ENCODE measurements around the gene PGAP2. TPM values are rescaled to one million over a fixed set of nuclear protein-coding genes. Genes with fewer than 3 reads are reported as not detected.

PGAP2 gene
- total RNA-seq, 2 donors from 2014 or later = 4.4 to 22.5 TPM

GRCh38 chr11:3845246-3845645 is 36.9 kb downstream of the PGAP2 start:
- DNase-seq (ENCODE audit: low spot score) = no peak
- Histone ChIP-seq H3K9me3 (no peaks in the 10 kb centered on the region), H3K27me3 (replicated peaks; ENCODE audit: insufficient read depth) (no peaks in the 10 kb centered on the region), H3K36me3 (no peaks in the 10 kb centered on the region), H3K27ac (no peak overlapping the region), H3K4me3 (no peak overlapping the region), H3K4me1 (ENCODE audit: control insufficient read depth in 1 of 2, low read depth in 2 of 2) (no peaks in the 10 kb centered on the region)
- ATAC-seq (ENCODE audit: insufficient number of reproducible peaks, low FRiP score, low read depth) = no peak
- TF ChIP-seq CTCF (IDR thresholded peaks at IDR 0.05) = no peak

- Histone ChIP-seq H3K36me3 (no peaks in the 10 kb centered on the region), H3K27ac (no peak overlapping the region), H3K9me3 (no peaks in the 10 kb centered on the region), H3K4me3 (no peak overlapping the region), H3K27me3 (replicated peaks; ENCODE audit: insufficient read depth) (no peaks in the 10 kb centered on the region), H3K4me1 (ENCODE audit: control insufficient read depth in 1 of 2, low read depth in 2 of 2) (no peaks in the 10 kb centered on the region)
- ATAC-seq (ENCODE audit: insufficient number of reproducible peaks, low FRiP score, low read depth) (no peak), DNase-seq (ENCODE audit: low spot score) (no peak)
- no peak for TF ChIP-seq CTCF (IDR thresholded peaks at IDR 0.05)
Observed at GRCh38 chr11:3845670-3846069, 37.3 kb downstream of the PGAP2 start.

GRCh38 chr11:3849297-3849874 is 41.0 kb downstream of the PGAP2 start:
- no peak overlapping the region for H3K27ac ChIP-seq
- H3K36me3 ChIP-seq = no peaks in the 10 kb centered on the region
- H3K4me1 ChIP-seq (ENCODE audit: control insufficient read depth in 1 of 2, low read depth in 2 of 2) = peaks cover 5% of the 10 kb centered on the region in 2 donors
- no peak overlapping the region for H3K4me3 ChIP-seq
- peak; percentile 64 for TF ChIP-seq CTCF (IDR thresholded peaks at IDR 0.05)
- no peaks in the 10 kb centered on the region for H3K9me3 ChIP-seq
- no peak for DNase-seq (ENCODE audit: low spot score)
- no peaks in the 10 kb centered on the region for H3K27me3 ChIP-seq (replicated peaks; ENCODE audit: insufficient read depth)
- peak; percentile 54 for ATAC-seq (ENCODE audit: insufficient number of reproducible peaks, low FRiP score, low read depth)

GRCh38 chr11:3853545-3853842 is 45.1 kb downstream of the PGAP2 start:
- no peaks in the 10 kb centered on the region for H3K9me3 ChIP-seq
- no peak overlapping the region for H3K27ac ChIP-seq
- H3K36me3 ChIP-seq = no peaks in the 10 kb centered on the region
- H3K4me1 ChIP-seq (ENCODE audit: control insufficient read depth in 1 of 2, low read depth in 2 of 2) = peaks cover 29 to 32% of the 10 kb centered on the region in 2 donors
- DNase-seq (ENCODE audit: low spot score) (no peak), ATAC-seq (ENCODE audit: insufficient number of reproducible peaks, low FRiP score, low read depth) (no peak)
- no peak for TF ChIP-seq CTCF (IDR thresholded peaks at IDR 0.05)
- no peak overlapping the region for H3K4me3 ChIP-seq
- no peaks in the 10 kb centered on the region for H3K27me3 ChIP-seq (replicated peaks; ENCODE audit: insufficient read depth)

- no peak for DNase-seq (ENCODE audit: low spot score)
- H3K36me3 ChIP-seq = no peaks in the 10 kb centered on the region
- peaks cover 35 to 38% of the 10 kb centered on the region in 2 donors for H3K4me1 ChIP-seq (ENCODE audit: control insufficient read depth in 1 of 2, low read depth in 2 of 2)
- peak overlapping the region; percentile 94 to 96 for H3K27ac ChIP-seq
- no peaks in the 10 kb centered on the region for H3K9me3 ChIP-seq
- H3K27me3 ChIP-seq (replicated peaks; ENCODE audit: insufficient read depth) = no peaks in the 10 kb centered on the region
- TF ChIP-seq CTCF (IDR thresholded peaks at IDR 0.05) = no peak
- H3K4me3 ChIP-seq = peak overlapping the region; percentile 99
- ATAC-seq (ENCODE audit: insufficient number of reproducible peaks, low FRiP score, low read depth) = no peak
Observed at GRCh38 chr11:3853899-3854659, 45.7 kb downstream of the PGAP2 start.
